HT1080 (cell line): ENCODE measurements around the gene ZCCHC13. TPM values are rescaled to one million over a fixed set of nuclear protein-coding genes. Genes with fewer than 3 reads are reported as not detected.
"Not testable (repeated sequence)": the region's sequence is repeated elsewhere in the genome, so short reads cannot be mapped to it uniquely, and the experiment has no call there.

ENCODE experiments used
- DNase-seq: peaks from one replicate; pipeline ENCODE4 v3.0.0-alpha.2; 2015; ENCODE audit warnings: low read depth
- polyA plus RNA-seq, 2 experiments: library from polyadenylated mRNA; depleted of rRNA; stranded (reverse); fragments of >200 nt; gene quantifications; 2 replicates each; pipeline ENCODE4 v1.2.3, GENCODE V29; 2015
- total RNA-seq: library from RNA; depleted of rRNA; stranded (reverse); fragments of >200 nt; shearing (Covaris generic); gene quantifications from 2 replicates; pipeline ENCODE4 v1.2.3, GENCODE V29; 2014; rRNA removed

ZCCHC13 gene
- total RNA-seq: not detected in 2 replicates
- not detected in 2 replicates for polyA plus RNA-seq (2015; cell fraction: cytosol; rRNA removed)
- polyA plus RNA-seq (2015; cell fraction: nucleus; rRNA removed): not detected in 2 replicates

DNA sequence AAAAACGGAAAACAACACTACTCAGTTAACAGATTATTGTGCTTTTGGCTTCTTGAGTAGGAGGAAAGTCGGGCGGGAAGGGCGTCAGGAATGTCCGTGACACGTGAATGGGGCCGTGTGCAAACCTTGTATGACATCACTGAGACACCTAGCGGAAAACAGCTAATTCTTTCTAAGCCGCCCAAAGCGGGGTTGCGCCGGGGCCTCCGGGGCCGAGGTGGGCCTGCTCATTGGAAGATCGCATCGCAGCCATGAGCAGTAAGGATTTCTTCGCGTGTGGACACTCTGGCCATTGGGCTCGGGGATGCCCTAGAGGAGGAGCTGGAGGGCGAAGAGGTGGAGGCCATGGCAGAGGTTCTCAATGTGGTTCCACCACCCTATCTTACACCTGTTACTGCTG is at the start of gene ZCCHC13:
Gene ZCCHC13 (plus strand): TSS at position 165 of the 400 bp plus-strand sequence. CDS start 87 bp downstream, at position 252.
- no peak for DNase-seq

DNA sequence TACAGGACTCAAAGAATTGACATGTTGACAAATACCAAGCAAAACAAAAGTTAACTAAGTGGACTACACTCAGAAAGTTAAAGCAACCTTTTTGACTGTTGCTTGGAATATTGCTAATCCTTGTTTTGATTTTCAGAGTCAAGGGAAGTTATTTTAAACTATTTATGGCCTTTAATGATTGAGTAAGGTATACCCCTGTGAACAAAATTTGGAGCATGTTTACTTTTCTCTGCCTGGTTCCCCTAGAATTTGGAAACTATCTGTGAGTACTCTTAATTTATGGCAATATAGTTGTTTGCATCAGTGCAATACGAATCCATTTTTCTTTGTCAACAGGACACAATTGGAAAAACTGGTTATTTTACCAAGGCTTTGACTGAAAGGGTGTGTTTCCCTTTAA is 45.9 kb upstream of the ZCCHC13 start:
- not testable (repeated sequence) for DNase-seq

DNA sequence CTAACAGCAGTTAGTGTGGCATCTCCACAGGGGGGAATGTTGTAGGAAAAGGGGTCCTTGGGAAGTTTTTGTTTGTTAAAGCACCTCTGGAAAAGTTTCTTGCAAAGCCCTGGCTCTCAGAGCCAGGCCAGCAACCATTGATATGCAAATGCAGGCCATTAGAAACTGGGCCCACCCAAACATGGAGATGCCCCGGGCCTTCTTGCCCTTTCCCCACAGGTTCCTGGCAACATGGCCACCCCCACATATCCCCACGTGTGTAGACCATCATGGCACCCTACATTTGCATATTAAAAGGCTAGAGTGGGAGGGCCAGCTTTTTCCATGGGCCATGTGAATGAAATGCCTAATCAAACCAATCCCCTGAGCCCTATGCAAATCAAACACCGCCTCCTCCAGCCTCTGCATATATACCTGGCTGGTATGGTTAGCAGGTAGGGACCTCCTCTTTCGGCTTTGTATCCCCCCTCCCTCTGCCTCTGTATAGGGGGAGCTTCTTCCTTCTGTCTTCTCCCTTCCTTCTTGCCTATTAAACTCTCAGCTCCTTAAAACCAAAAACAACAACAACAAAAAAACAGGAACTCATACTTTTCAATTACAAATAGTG is 44.0 kb upstream of the ZCCHC13 start:
- DNase-seq: no peak

DNA sequence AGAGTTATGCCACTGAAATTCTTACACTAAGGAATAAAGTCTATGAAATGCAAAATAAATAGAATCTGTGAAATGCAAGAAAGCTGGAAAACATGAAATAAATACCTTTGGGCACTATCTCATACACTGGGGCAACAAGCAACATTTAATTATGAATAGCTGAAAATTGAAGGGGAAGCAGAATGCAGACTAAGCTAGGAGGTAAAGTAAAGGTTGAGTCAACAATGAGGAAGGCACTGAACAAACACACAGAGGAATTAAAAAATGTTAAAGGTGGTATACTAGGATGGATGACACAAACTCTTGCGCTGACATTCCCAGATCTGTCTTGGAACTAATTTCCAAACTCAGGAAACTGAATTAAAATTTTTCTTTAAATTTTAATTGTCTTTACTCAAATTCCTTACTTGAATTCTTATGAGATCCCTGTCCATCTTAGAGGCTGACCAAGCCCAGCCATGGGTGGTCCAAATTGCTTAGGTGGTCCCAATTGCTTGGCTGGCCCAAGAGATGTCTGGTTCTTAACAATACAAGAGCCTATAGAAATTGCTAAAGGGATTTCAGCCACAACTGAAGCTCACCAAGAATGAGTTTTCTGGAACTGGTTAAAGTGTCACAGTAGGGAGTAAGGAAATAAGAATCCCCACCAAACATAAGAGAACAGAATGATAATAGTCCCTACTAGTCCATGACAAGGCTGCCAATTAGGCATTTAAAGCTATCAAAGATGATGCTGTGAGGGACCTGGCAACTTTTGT is 41.3 kb upstream of the ZCCHC13 start:
- no peak for DNase-seq

- DNase-seq: no peak
These were observed 33.6 kb upstream of the ZCCHC13 start for GRCh38 chrX:74270393-74270792.

- no peak for DNase-seq
These were observed 31.8 kb upstream of the ZCCHC13 start for GRCh38 chrX:74272230-74272629.

DNA sequence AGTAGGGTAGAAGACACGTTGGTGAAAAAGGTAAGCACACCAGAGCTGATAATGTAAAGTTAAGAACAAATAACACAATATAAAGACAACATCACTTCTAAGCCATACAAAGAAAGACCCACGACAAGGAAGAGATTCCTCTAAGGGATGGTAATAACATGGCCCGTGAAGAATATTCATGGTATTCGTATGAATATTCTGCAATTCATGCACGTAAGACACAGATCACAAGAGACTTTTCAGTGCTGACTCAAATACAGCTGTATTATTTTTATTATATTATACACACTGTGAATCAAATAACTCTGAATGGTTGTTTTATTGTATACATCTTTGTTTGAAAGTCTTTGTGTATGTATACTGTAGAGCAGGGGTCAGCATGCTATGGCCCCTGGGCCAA is 29.5 kb upstream of the ZCCHC13 start:
- no peak for DNase-seq

DNA sequence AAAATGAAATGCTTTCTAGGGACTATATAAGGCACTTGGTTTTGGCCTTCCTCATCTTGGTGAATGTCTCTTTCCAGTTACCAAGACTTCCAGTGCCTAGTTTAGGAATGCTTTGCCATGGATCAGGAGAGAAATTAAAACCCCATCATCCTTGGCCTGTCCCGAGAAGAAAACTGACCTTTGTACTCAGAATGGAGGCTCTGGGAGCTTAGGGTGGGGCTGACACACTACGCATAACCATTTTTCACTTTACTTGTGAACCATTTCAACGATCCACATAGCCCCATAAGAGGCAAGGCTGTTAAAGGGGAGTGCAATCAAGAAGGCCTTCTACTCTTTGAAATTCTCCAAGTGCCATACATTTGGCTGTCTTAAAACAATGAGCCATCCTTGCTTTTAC is 26.7 kb upstream of the ZCCHC13 start:
- no peak for DNase-seq

- no peak for DNase-seq
These were observed 26.1 kb upstream of the ZCCHC13 start for GRCh38 chrX:74277846-74278245.

DNA sequence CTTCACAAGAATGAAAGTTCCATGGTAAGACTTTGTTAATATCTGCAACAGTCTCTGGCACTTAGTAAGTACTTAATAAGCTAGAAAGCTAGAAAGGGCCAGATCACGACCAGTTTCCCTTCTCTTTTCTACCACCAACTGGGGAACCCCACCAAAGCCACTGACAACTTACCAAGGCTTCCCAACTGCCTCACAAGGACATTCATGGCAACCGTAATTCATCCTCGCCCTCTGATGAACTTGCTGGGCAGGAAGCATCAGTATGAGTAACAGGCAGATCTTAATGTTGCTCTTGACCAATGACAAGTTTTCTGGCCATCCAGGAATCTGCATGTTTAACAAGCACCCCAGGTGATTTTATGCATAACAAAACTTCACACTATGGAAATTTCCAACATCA is 23.2 kb upstream of the ZCCHC13 start:
- DNase-seq: no peak

- DNase-seq: no peak
These were observed 19.5 kb upstream of the ZCCHC13 start for GRCh38 chrX:74284391-74284952.

DNA sequence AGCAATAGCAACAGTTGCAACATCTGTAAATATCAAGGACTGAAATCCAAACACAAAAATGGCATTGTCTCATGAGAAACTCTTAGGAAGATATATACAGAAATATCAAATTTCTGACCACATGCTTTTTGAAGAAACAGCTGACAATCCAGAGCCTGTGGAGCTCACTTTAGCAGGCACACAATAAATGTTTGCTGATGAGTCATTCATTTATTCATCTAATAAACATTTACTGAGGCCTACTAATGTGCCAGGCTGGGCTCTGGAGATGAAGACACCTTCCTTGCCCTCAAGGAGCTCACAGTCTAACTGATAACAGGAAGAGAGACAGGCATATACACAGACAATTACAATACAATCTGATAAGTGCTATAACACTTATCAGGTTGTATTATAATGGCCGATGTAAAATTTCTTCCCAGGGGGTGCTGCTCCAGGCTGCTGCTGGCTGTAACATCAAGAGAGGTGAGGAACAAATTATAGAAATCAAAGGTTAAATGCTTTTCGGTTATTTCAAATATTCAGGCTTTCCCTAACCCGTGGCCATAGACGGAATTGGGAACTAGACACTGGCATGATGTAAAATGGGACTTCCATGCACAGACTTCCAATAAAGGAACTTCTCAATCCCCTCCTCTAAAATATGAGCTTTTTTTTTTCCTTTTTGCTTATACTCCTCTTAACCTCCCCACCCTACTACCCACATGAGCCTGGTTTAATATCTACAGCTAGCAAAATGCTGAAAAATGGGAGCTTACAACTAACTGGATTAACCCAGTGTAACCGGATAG is 16.8 kb upstream of the ZCCHC13 start:
- peak; percentile 20 for DNase-seq

- DNase-seq: peak; percentile 0
These were observed 12.4 kb upstream of the ZCCHC13 start for GRCh38 chrX:74291577-74291963.

DNA sequence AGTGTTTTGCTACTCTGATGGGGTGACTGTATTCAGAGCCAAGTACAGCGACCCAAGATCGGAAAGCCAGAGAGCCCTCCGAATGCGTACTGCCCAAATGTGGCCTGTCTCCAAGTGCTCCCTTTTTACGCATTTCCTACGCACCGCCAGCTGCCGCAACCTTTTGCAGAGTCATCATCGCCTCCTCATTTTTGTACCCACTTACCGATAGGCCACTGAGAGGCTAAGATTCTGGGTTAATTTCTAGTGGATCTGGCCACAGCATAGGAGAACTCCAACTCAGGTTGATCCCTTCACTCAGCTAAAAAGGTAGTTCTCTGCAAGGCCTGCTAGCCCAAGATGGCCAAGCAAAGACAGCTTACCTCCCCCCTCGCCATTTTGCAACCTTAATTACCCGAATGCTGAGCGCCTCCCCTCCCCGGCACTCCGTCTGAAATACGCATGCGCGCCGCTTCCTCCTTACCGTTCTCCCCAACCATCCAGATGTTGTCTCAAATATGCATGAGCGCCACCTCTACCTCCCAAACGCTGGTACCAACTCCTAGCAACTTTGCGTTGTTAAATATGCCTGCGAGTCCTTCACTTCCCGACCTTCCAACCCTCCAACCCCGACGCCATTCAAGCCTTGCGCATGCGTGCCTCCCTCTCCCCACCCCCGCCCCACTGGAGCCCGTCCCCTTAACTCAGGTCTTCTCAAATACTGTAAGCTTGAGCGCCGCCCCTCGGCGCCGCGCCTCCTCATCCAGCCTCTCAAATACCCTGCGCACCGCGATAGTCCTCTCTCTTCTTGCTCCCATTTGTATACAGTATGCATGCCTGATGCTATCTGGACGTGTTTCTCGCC is 11.8 kb upstream of the ZCCHC13 start:
- DNase-seq: peak; percentile 82

GRCh38 chrX:74292808-74293123 is 11.2 kb upstream of the ZCCHC13 start:
- no peak for DNase-seq

DNA sequence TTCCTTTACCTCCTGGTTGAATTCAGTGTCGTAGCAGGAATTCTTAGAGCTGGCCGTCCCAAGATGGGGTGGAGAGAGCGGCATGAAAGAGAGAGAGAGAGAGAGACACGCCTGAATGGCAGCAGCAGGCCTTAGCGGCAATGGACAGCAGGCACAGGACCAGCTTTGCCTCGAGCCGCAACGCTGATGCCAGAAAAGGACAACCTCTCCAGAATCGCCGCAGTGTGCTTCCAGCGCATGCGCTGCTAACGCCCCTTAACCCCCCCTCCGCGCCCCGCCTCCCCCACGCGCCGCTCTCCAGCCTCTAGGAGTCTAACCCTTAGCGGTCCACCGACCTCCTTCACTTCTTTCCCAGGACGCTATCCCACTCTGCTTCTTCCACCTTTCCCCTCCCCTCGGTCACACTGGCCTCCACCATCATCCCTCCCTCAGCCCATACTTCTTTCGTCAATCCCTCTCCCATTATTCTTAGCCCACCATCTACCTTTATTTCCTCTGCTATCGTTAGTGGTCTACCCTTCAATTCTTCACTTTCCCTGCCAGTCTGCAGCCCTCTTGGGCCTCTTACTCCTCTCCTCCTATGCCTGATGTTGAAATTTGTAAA is 10.5 kb upstream of the ZCCHC13 start:
- peak; percentile 56 for DNase-seq

DNA sequence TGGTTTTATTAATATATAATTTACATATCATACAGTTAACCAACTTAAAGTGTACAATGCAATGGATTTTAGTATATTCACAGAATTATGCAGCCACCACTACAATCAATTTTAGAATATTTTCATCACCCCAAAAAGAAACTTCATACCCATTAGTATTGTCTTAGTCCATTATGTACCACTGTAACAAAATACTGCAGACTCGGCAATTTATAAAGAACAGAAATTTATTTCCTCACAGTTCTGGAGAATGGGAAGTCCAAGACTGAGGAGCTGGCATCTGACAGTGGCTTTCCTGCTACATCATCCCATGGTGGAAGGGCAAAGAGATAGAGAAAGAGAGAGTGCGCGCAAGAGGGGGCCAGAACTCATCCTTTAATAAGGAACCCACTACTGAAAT is 8.9 kb upstream of the ZCCHC13 start:
- no peak for DNase-seq

GRCh38 chrX:74297766-74298165 is 6.2 kb upstream of the ZCCHC13 start:
- DNase-seq: no peak

DNA sequence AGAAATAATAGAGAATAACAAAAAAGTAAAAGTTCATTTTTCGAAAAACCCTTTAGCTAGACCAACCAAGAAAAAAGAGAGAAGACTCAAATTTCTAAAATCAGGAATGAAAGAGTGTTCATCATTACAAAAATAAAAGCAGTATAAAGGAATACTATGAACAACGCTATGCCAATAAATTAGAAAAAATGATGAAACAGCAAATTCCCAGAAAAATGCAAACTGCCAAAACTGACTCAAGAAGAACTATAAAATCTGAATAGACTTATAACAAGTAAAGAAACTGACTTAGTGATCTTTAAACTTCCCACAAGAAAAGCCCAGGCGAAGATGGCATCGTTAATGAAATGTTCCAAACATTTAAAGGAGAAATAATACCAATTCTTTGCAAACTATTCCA is 3.1 kb upstream of the ZCCHC13 start:
- DNase-seq: no peak

DNA sequence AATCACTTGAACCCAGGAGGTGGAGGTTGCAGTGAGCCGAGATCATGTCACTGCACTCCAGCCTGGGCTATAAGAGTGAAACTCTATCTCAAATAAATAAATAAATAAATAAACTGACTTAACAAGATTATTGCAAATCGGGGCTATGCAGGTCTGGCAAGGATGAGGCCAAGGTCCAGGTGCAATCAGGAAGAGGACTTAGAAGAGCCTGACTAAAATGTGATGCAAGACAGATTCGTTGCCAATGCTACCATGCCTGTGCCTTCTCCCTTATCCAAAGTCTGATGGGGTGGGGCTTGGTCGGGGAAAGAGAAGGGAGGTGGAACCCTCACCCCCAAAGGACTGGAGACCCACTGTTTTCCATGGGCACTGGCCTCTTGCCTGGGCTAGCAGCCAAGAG is 14.7 kb downstream of the ZCCHC13 start:
- no peak for DNase-seq

GRCh38 chrX:74319321-74319720 is 15.3 kb downstream of the ZCCHC13 start:
- not testable (repeated sequence) for DNase-seq
